Hematopoietic multipotent progenitor cell treated with erythropoietin and hydrocortisone succinate and interleukin-3 and kit ligand, for 17 days (in vitro differentiated cells): ENCODE data around the gene DMD.

Experiments
- DNase-seq: peaks from one replicate; pipeline ENCODE4 v3.0.0-alpha.2; 2015; ENCODE audit warnings: low spot score

Gene DMD

DNA sequence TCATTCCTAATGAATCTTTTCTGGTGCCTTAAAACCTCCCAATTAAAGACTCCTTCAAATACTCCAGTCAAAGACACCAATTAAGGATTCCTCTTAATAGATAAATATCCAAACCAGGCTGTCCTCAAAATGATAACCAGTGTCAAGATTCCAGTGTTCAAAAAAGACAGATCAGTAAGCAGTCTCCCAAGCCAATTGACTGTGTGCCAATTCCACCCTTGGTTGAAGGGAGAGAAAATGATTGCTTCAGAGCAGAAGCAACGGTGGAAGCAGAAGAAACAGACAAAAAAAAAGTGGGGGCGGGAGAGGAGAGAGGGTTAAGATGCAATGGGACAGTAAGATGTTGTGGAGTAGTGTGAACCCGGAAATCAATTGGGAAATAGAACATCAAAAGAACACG is 1923.5 kb downstream of the DMD start:
- DNase-seq, result no peak

DNA sequence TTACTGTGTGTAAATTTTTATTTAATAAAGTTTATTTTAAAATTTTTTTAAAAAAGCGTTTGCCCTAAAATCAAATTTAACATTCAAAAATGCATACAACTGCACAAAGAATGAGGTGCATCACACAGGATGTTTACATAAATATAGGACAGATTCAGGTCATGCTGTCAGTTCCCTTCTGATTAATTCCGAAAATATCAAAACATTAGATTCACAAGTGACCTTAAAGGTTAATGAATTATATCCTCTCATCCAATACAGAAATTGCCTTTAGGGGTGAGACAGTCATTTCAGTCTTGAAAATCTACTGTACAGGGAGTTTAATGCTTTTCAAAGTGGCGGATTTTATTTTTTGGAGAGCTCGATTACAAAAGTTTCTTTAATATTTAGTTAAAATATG is 1930.8 kb downstream of the DMD start:
- DNase-seq, result no peak

DNA sequence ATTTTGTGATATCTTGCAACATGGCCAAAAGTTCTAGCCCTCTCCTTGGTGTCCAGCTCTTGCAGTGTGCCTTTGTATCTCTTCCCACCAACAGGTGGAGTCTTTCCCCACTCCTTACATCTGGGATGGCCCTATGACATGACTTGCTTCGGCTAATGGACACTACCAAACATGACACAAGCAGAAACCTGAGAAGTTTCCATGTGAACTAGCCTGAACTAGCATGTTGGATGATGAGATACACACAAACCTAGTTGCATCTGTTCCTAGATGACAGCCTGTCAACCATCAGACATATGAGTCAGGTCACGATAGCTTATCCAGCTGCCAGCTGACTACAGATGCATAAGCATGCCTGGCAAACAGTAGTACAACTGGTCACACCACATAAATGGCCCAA is 1932.0 kb downstream of the DMD start:
- DNase-seq, result no peak

DNA sequence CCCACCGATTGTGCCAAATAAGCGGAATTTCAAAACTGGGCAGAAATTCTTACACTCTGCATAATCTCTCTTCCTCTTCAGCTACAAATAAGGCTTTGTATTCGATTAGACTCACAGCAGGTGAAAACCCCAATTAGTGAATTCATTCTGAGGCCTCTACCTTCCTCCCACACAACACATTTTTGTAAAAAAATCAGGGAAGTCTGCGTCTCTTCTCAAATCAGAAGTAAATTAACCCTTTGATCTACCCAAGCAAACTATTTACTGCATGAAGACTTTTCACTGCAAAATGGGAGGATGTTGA is 1938.9 kb downstream of the DMD start:
- DNase-seq, result no peak

DNA sequence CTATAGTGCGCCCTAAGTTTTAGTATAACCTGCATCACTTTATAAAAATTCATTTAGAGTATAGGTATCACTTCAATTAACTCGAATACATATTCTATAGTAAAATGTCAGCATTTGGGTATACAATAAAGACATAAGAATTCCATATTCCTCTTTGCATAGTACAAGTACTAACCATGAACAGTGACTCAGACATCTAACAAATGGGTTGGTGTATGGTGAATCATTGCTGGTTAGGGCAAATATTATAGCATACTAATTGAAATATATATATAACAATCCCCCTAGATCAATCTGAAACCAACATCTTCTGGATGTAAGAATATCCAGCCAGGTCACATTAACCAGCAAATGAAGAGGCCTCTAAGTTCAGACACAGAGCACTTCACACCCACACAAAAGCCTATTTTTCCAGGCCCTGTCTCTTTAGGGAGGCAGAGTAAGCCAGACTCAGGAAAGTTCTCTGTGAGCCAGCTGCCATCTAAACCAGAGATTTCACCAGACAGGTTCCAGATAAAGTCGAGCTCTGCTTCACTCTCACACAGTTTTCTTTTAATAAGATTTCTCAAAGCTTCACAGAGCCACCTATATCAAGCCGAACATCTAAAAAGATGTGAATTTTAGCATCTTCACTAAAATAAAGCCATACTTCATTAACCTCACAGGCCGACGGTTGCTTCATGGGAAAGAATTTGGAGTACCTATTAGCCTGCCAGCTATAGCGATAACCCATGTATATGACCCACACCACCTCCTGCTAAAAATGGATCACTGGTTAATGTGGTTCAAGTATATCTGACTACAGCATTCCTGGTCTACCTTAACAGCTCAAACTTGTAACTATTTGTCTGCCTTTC is 1939.5 kb downstream of the DMD start:
- no peak for DNase-seq

DNA sequence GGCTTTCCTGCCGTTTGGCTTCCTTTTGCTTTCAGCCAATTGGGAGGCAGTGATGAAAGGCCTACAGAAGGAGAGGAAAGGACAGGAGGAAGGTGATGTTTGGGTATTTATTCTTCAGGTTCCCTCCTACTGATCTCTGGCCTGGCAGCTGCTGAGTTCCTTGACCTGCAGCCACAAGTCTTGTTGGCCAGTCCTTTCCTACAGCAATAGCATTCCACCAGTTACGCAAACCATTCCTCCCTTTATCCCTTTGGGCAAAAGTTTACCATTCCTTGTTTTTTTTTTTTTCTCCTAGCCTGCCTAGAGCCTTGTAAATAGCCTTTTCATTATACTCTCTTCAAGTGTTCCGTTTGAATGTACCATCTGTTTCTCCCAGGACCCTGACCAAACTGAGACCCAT is 1941.4 kb downstream of the DMD start:
- no peak for DNase-seq

DNA sequence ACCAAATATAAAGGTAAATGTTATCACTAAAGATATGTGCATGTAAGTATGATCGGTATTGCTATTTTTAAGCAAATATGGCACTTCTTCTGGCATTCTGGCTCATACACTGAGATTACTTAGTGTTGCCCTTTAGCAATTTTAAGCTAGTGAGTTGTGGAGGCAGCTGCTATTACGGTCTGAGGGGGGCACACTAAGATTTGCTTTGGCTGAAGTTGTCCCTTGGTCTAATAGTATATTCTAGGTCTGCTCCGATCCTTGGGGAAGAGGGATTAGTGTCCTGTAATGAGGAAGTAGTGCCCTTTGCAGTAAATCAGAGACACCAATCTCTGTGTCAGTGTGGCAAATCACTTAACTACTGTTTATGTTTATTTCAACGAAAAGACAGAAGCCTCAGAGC is 1943.0 kb downstream of the DMD start:
- no peak for DNase-seq

DNA sequence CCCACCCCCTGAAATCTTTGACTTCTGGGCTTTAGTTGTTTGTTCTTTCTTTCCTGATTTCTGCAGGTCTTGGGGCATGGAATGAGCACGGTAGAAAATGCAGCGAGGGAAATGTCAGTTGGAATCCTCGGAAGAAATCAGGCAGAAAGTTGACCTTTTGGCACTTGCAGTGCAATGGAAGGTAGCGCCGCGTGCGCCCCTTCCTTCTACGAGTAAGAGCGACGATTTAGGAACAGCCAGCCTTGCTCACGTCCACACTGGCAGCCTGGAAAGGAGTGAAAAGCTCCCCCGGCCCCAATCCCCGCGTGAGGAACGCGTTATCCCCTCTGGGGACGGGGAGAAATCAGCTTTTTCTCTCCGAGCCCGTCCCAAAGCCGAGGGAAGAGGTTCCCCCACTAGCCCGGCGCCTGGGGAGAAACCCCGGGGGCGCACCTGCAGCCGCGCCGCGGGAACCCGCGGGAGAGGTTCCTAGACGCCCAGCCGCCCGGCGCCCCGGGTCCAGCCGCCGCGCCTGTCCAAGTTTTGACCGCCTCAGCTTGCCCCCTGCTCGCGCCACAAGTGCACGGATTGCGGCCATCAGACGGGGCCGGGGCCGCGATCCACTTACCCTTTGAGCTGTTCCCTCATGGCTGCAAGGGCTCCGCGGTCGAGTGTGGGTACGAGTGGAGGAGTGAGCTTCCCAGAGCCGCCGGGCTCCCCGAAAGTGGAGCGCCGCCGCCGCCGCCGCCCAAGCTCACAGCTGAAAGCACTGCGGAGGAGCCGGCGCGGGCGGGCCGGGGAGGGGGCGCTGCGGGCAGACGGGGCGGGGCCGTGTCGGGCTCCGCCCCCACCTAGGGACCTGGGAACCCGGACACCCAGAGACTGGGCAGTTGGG is 1944.9 kb downstream of the DMD start:
- no peak for DNase-seq

DNA sequence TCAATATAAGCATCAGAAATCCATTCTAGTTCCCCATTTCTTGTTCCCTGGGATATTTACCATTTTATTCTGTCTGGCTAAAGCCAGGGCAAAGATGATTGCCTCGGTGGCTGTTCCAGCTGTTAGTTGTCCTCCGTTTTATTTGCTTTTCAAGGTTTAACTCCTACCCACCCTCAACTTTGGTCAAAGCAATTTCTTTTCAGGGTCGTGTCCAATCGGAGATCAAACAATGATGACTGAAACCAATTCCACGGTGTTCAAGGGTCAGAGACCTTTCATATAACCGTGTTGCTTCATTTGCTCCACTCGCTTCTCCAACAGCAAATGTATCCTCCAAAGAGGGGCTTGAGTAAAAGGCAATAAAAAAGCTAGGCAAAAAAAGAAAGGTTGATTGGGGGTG is 1946.0 kb downstream of the DMD start:
- DNase-seq, result no peak

DNA sequence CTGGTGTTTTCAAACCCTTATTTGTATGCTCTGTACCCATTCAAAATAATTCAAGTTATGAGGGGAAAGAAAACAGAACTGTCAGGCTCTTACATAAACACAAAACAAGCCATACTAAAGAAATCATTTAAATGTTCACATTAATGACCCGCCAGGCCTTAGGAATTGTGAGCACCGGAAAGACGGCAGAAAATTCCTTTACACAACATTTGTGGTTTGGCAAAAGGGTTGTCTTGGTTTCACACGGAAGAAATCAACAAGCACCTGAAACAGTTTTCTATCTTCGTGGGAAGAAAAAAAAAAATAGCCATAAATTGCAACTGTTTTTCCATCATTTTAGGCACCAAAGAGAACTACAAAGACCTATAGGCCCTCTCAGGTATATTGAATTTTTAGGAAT is 1951.0 kb downstream of the DMD start:
- DNase-seq, result no peak

DNA sequence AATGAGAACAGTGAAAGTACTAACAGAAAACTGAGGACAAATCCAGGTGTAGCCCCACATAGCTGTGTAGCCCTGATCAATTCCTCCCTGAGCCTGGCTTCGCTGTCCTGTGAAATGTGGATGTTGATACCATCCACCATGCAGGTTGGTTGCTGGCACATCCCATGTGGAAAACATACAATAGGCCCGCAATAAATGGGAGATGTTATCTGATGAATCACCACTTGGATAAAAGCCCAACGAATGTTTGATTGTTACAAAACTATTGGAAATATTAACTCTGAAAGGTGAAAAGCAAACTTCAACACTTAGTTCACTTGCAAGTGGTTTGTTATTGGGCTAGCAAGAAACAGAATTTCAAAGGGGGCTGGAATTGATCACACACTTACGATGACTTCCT is 1953.2 kb downstream of the DMD start:
- DNase-seq, result no peak

DNA sequence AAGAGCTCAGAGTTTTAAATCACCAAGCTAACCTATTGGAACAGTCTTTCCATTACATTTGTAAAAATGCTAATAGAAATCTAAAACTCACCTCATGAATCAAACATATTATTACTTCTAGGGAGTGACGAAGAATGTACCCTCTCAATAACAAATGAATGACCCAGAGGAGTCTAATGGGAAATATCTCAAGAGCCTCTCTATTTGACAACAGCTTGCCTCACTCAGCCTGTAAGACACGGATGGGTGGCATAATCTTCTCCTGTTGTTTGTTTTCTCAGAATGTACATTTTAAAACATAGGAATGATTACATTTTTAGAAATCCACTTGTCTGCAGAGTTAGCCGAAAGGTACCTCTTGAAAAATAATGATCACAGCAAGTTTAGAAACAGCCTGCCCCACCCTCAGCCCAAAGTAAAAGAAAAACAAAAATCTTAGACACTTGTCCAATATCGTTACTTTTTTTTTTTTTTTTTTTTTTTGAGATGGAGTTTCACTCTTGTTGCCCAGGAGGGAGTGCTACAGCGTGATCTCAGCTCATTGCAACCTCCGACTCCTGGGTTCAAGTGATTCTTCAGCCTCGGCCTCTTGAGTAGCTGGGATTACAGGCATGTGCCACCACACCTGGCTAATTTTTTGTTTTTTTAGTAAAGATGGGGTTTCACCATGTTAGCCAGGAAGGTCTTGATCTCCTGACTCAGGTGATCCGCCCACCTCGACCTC is 1955.9 kb downstream of the DMD start:
- no peak for DNase-seq

DNA sequence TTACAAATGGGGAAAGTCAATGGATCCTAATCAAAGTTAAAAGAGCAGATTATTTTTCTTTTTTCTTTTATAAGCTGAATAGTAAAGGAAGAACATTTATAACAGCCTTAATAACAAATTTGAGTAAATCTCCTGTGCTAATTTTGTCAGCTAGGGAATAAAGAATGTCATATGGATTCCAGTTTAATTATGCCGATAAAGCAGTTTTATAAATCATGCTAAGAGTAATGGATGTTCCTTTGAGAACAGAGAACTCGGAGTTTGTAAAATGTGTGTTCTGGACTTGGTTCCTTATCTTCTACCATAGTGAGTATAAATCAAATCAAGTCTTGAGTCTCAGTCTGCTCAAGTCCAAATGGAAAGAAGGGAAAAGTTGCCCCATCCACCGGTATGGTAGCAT is 1959.2 kb downstream of the DMD start:
- no peak for DNase-seq

DNA sequence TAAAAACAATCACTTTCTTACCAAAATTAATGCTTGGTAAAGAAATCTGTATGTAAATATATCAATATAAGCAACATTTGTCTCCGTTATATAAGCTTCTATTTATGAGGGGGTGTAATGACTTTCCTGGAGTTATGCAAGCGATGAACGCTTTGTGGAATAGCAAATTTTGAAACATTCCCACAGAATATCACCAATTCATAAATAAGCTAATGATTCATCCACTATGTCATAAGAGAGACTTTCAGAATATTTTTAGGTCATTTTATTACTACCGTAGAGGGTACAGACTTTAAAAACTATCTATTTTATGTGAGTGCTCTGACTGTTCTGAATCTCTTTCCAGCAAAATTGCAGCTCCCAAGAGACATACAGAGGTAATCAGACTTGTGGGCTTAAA is 1960.0 kb downstream of the DMD start:
- no peak for DNase-seq

DNA sequence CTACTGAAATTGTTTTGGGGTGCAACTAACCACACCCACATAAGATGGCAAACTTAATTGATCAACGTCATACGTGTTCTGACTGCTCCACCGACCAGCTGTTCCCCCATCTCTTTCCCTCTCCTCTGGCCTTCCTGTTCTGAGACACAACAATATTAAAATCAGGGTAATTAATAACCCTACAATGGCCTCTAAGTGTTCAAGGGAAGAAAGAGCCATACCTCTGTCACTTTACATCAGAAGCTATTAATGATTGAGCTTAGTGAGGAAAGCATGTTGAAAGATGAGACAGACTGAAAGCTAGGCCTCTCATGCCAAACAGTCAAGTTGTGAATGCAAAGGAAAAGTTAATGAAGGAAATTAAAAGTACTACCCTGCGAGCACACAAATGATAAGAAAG is 1965.6 kb downstream of the DMD start:
- DNase-seq, result no peak

DNA sequence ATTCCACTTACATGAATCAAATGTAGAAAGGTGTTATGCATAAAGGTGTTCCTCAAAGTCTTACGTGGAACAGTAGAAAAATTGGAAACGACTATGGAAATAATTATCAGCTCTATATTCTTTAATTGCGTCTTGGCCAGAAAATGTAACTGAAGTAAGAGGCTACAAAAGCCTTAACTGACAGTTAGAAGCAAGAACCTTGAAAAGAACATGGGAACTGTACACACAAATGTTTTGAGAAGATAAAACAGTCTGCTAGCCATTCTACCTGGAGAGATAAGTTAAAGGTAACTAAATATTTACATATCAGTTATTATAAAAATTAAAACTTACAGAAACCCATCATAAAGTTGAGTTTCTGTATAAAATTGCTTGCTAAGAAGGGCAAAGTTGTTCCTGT is 1967.5 kb downstream of the DMD start:
- no peak for DNase-seq

DNA sequence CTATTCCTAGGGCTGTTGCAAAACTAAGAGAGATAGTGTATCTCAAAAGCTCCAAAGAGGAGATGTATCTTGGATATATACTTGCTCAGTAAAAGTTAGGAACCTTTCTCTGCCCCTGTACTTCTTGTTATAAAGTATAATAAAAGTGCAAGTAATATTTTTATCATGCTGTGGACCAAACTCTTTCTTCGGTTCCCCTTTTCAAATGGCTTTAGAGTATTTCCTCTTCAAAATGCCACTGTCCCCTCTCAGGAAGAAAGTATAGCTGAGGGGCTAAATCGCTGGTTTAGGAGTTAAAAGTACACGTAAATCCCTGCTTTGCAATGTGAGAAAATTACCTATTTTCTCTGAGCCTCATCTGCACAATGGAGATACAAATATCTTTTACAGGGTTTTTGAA is 1970.4 kb downstream of the DMD start:
- no peak for DNase-seq

DNA sequence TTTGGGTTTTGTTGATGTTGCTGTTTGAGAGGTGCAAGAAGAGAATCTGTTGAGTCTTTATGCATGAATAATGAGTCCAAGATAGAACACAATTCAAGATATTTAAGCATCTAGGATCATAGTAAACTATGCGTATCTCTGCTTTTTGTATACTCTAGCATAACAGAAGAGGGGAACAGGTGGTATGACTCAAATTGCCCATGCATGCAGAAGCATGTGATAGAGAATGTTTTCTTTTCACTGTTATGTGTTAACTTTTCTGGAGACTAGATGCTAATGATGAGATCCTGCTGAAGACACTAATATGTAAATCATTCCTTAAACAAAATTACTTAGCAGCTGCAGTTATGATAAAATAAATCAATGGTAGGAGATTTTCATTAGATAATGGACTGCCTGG is 1974.2 kb downstream of the DMD start:
- no peak for DNase-seq

DNA sequence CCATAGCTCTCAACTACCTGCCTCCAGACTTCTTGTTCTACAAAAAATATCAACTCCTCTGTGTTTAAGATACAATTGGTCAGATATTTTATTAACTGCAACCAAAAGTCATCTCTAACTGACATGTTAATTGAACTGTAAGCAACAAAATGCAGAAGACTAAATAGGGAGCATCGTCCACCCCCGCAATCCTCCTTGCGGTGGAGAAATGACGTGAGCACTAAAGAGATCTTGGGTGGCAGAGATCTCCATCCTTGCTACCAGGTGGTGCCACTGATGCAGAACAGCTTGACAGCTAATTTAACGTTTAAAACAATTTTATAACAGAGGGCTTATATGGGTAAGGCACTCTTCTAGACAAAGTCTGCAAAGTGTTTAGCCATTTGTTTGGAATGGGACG is 1975.1 kb downstream of the DMD start:
- DNase-seq, result no peak

DNA sequence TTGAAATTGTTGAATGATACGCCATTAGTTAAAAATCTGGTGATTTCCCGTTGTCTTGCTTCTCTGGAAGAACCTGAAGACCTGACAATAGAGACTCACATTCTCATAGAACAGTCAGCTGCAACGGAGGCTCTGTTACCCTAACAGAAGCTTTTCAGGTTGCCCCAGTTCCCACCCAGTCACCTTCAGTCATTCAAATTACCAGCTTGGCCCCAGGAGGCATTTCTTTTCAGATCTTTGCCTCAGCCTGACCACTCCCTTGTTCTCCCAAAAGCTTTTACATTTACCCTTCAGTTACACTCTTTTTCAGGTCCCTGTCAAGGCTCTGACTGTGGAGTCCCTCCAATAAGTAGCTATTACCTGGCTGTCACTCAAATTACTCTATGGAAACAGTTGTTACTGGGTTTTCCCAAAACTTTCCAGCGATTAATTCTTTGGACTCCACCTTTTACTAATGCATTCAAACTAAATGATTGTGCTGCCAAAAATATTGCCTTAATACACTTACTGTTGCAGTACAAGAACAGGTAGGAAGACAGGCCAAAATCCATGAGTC is 1977.3 kb downstream of the DMD start:
- no peak for DNase-seq

DNA sequence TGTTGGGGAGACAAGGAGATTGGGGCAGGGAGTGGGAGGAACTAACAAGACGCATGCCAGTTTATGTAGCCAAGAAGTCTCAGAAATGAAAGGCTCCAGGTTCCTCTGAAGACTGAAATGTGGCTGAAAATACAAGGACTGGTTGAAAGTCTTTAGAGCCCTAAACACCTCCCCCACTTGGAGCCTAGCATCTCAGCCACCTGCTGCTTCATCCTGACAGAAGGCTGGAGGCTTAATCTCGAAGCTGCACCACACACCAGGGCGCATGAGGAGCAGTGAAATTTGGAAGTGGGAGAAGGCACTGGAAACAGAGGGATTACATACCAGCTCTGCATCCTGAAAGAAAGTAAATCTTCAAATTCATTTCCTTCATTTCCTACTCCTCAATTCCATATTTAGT is 1978.8 kb downstream of the DMD start:
- DNase-seq, result no peak

DNA sequence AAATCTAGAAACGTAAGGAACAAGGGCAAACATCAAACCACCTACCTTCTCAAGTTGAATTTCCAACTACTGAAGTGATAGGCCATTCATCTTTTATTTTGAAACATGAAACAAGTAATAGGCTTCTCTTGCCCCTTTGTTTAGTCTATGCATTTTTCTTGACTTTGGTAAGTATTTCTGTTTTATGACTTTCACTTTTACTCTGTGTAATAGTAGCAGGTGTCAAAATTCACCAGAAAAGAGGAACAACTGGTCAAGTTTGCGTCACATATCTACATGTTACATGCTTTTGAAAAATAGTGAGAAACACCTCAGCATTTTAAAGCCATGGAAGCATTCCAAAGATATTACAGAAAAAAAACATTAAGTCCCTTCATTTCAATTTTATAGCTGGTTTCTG is 1982.4 kb downstream of the DMD start:
- DNase-seq, result no peak

DNA sequence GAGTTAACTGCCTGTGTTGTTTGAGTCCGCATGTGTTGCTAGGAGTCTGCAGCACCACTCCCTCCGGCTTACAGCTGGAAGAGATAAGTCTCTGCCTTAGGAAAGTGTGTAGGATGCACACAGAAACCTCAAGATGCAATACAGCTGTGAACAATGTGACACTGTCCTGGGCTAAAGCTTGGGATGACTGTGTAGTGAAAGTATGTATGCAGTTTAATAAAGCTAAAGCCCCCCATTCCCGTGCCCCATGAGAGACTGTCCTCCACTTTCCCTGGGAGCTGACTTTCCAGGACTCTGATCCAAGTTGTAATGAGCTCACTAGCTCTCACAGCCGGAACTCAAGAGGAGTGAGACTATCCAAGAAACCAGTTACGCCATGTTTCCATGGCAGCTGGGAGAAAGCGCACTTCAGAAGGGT is 1982.9 kb downstream of the DMD start:
- DNase-seq, result no peak
